Measurements from ENCODE around the gene PCBP3. TPM values are rescaled to one million over a fixed set of nuclear protein-coding genes. Genes with fewer than 3 reads are reported as not detected.

The PCBP3 gene
- total and polyA plus RNA-seq, 10 of the 15 experiments (the other 5 are each of a cell fraction or from before 2014, with no cell fraction given) = 0.09 to 1.3 (median 0.46) TPM; not detected in 3

DNA sequence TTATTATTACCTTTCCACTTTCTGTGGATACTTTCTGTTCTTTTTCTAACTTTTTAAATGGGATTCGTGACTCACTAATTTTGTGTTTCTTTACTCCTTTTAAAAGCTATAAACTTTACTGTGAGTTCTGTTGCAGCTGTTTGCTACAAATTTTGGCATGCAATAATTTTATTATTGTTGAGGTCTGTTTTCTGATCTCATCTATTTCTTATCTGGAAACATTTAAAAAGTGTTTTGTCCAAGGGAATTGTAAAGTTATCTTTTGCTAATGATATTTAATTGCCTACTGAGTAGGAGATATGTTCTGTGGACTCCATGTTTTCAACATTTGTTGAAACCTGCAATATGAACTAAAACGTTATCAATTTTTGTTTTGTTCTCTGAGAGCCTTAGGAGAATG, 199.9 kb downstream of the PCBP3 start:
- SMC1A ChIA-PET (ENCODE audit: uncharacterized antibody, unreplicated experiment) = no interaction called here
- peaks cover 3% of the 10 kb centered on the region; the same call in 1 of the 2 replicates for H3K4me1 ChIP-seq (ENCODE audit: control insufficient read depth, insufficient read depth, low read length)
- H3K27ac ChIP-seq (ENCODE audit: control insufficient read depth, insufficient read depth) = no peak overlapping the region
- RAD21 ChIA-PET (ENCODE audit: unreplicated experiment) = no interaction called here
- no peak for ATAC-seq
- no peak overlapping the region for H2AFZ ChIP-seq (ENCODE audit: control insufficient read depth, low read depth, low read length)
- H3K4me3 ChIP-seq = no peak overlapping the region
- no TSS peak for BruUV-seq (replicated peaks)
- in situ Hi-C loops (cut with MboI) = no loop called here
- H3K27me3 ChIP-seq (replicated peaks in 1 of 2; ENCODE audit: control insufficient read depth in 2 of 2, insufficient read depth in 2 of 2, low read length in 1 of 2) = no peaks in the 10 kb centered on the region
- no peaks in the 10 kb centered on the region for H4K20me1 ChIP-seq (ENCODE audit: control insufficient read depth, insufficient read depth)
- no peak overlapping the region for H3K9ac ChIP-seq (ENCODE audit: control insufficient read depth, insufficient read depth, low read length)
- intact Hi-C loops (cut with micrococcal nuclease; ENCODE audit: unreplicated experiment) = no loop called here
- 43% methylated on average over 2 of the region's 2 CpGs for WGBS (ENCODE audit: insufficient coverage, insufficient replicate concordance, low lambda C conversion rate, missing lambda C conversion rate)
- no peak for TF ChIP-seq ATF7 (IDR thresholded peaks at IDR 0.05; ENCODE audit: low read depth)
- TF ChIP-seq, protein P1, sequence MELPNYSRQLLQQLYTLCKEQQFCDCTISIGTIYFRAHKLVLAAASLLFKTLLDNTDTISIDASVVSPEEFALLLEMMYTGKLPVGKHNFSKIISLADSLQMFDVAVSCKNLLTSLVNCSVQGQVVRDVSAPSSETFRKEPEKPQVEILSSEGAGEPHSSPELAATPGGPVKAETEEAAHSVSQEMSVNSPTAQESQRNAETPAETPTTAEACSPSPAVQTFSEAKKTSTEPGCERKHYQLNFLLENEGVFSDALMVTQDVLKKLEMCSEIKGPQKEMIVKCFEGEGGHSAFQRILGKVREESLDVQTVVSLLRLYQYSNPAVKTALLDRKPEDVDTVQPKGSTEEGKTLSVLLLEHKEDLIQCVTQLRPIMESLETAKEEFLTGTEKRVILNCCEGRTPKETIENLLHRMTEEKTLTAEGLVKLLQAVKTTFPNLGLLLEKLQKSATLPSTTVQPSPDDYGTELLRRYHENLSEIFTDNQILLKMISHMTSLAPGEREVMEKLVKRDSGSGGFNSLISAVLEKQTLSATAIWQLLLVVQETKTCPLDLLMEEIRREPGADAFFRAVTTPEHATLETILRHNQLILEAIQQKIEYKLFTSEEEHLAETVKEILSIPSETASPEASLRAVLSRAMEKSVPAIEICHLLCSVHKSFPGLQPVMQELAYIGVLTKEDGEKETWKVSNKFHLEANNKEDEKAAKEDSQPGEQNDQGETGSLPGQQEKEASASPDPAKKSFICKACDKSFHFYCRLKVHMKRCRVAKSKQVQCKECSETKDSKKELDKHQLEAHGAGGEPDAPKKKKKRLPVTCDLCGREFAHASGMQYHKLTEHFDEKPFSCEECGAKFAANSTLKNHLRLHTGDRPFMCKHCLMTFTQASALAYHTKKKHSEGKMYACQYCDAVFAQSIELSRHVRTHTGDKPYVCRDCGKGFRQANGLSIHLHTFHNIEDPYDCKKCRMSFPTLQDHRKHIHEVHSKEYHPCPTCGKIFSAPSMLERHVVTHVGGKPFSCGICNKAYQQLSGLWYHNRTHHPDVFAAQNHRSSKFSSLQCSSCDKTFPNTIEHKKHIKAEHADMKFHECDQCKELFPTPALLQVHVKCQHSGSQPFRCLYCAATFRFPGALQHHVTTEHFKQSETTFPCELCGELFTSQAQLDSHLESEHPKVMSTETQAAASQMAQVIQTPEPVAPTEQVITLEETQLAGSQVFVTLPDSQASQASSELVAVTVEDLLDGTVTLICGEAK (IDR thresholded peaks at IDR 0.05; ENCODE audit: borderline replicate concordance) = no peak
- TF ChIP-seq, protein P2, sequence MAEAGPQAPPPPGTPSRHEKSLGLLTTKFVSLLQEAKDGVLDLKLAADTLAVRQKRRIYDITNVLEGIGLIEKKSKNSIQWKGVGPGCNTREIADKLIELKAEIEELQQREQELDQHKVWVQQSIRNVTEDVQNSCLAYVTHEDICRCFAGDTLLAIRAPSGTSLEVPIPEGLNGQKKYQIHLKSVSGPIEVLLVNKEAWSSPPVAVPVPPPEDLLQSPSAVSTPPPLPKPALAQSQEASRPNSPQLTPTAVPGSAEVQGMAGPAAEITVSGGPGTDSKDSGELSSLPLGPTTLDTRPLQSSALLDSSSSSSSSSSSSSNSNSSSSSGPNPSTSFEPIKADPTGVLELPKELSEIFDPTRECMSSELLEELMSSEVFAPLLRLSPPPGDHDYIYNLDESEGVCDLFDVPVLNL (IDR thresholded peaks at IDR 0.05; ENCODE audit: low read depth, low read length) = no peak
- TF ChIP-seq TCF12 (IDR thresholded peaks at IDR 0.05; ENCODE audit: low read depth, low read length) = no peak
- no peak for TF ChIP-seq RBBP5 (conservative IDR thresholded peaks at IDR 0.05)
- no peak for TF ChIP-seq RAD51 (IDR thresholded peaks at IDR 0.05)
- no peak for TF ChIP-seq FOXM1 (IDR thresholded peaks at IDR 0.05; ENCODE audit: low read depth, low read length)
- TF ChIP-seq ZNF622 (IDR thresholded peaks at IDR 0.05) = no peak
- no peak for TF ChIP-seq KAT2A (conservative IDR thresholded peaks at IDR 0.05; ENCODE audit: control insufficient read depth, low read depth, low read length)
- no peak for TF ChIP-seq SIX5 (IDR thresholded peaks at IDR 0.05; ENCODE audit: low read depth, low read length, severe bottlenecking)
- TF ChIP-seq SMAD1 (IDR thresholded peaks at IDR 0.05; ENCODE audit: low read depth, partially characterized antibody) = no peak
- no peak for TF ChIP-seq ETV6 (conservative IDR thresholded peaks at IDR 0.05 in 1 of 2, IDR thresholded peaks at IDR 0.05 in 1 of 2; ENCODE audit: borderline replicate concordance in 1 of 2, low read depth in 1 of 2)
- TF ChIP-seq POU2F2 (IDR thresholded peaks at IDR 0.05; ENCODE audit: borderline replicate concordance, low read depth, low read length) = no peak
- no peak for TF ChIP-seq YY1 (IDR thresholded peaks at IDR 0.05; ENCODE audit: low read depth, low read length)
- no peak for TF ChIP-seq SMAD5 (IDR thresholded peaks at IDR 0.05; ENCODE audit: low read depth)
- no peak for TF ChIP-seq JUNB (IDR thresholded peaks at IDR 0.05)
- TF ChIP-seq, protein P3, sequence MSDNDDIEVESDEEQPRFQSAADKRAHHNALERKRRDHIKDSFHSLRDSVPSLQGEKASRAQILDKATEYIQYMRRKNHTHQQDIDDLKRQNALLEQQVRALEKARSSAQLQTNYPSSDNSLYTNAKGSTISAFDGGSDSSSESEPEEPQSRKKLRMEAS (IDR thresholded peaks at IDR 0.05; ENCODE audit: low read depth, low read length) = no peak
- TF ChIP-seq, protein P4, sequence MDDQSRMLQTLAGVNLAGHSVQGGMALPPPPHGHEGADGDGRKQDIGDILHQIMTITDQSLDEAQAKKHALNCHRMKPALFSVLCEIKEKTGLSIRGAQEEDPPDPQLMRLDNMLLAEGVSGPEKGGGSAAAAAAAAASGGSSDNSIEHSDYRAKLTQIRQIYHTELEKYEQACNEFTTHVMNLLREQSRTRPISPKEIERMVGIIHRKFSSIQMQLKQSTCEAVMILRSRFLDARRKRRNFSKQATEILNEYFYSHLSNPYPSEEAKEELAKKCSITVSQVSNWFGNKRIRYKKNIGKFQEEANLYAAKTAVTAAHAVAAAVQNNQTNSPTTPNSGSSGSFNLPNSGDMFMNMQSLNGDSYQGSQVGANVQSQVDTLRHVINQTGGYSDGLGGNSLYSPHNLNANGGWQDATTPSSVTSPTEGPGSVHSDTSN (IDR thresholded peaks at IDR 0.05; ENCODE audit: insufficient replicate concordance, low read depth, low read length) = no peak
- TF ChIP-seq ZZZ3 (IDR thresholded peaks at IDR 0.05; ENCODE audit: control insufficient read depth, insufficient read length, low read depth) = no peak
- POLR2A ChIA-PET = no interaction called here
- no peak overlapping the region for H3K4me2 ChIP-seq (ENCODE audit: control insufficient read depth, insufficient read depth)
- CTCF ChIA-PET = interaction anchor here (0.6 kb wide), 1 partner anchor 130 kb away, joined by 3 read pairs; no protein-coding TSS in a partner anchor
- H3K36me3 ChIP-seq (ENCODE audit: control insufficient read depth in 2 of 2, insufficient read depth in 2 of 2, low read length in 1 of 2) = no peaks in the 10 kb centered on the region
- no peaks in the 10 kb centered on the region; the same call in 2 of the 3 replicates for H3K9me3 ChIP-seq (replicated peaks; ENCODE audit: control insufficient read depth, insufficient read depth, low read length)
- no peak for FAIRE-seq
- DNase-seq (ENCODE audit: low read depth, low spot score) = no peak
- H3K79me2 ChIP-seq (ENCODE audit: control insufficient read depth, insufficient read depth, low read length) = no peaks in the 10 kb centered on the region

All from GM12878 (cell line).